VCaP (cell line): ENCODE results near the gene SMG9.
"Not testable (repeated sequence)": the region's sequence is repeated elsewhere in the genome, so short reads cannot be mapped to it uniquely, and the experiment has no call there.

Source experiments
- H3K27ac ChIP-seq: fragments of 450-650 bp; 2 replicates; pipeline ENCODE4 v1.5.1; 2017
- CTCF ChIP-seq: fragments of 450-650 bp; conservative IDR thresholded peaks from 2 replicates; pipeline ENCODE4 v1.5.1; 2017; ENCODE audit warnings: mild to moderate bottlenecking, moderate library complexity

SMG9 gene

GRCh38 chr19:43768273-43769050 is 13.7 kb upstream of the SMG9 start:
- H3K27ac ChIP-seq: peak overlapping the region; percentile 90
- no peak for TF ChIP-seq CTCF

- TF ChIP-seq CTCF: no peak
- H3K27ac ChIP-seq: peak overlapping the region; percentile 90
Observed at GRCh38 chr19:43767818-43768217, 13.1 kb upstream of the SMG9 start.

GRCh38 chr19:43767316-43767715 is 12.6 kb upstream of the SMG9 start:
- TF ChIP-seq CTCF: no peak
- peak overlapping the region; percentile 90 for H3K27ac ChIP-seq

- H3K27ac ChIP-seq: peak overlapping the region; percentile 90
- TF ChIP-seq CTCF: peak; percentile 38
Observed at GRCh38 chr19:43766755-43767043, 11.9 kb upstream of the SMG9 start.

GRCh38 chr19:43765109-43765876 is 10.5 kb upstream of the SMG9 start:
- H3K27ac ChIP-seq: no peak overlapping the region

GRCh38 chr19:43764684-43765083 is 9.9 kb upstream of the SMG9 start:
- not testable (repeated sequence) for H3K27ac ChIP-seq

More at GRCh38 chr19:43765109-43765876, 10.5 kb upstream of the SMG9 start:
- no peak for TF ChIP-seq CTCF

GRCh38 chr19:43763473-43763939 is 8.7 kb upstream of the SMG9 start:
- no peak for TF ChIP-seq CTCF
- no peak overlapping the region for H3K27ac ChIP-seq

GRCh38 chr19:43762814-43763213 is 8.1 kb upstream of the SMG9 start:
- no peak overlapping the region for H3K27ac ChIP-seq
- TF ChIP-seq CTCF: no peak
